HL-60 (cell line): ENCODE results near the gene CLRN3.

ENCODE experiments used
- DNase-seq, 2 experiments: peaks; one replicate each; pipeline ENCODE4 v3.0.0-alpha.2; 2010 to 2020; ENCODE audit warnings: low read depth in 1 of 2, low spot score in 1 of 2
- H3K27ac ChIP-seq: fragments of 250-450 bp; sonication (Bioruptor Pico); replicated peaks from 2 replicates; pipeline ENCODE4 v1.5.1; 2020; ENCODE audit warnings: mild to moderate bottlenecking, moderate library complexity
- H3K27me3 ChIP-seq: fragments of 250-450 bp; sonication (Bioruptor Pico); 2 replicates; pipeline ENCODE4 v1.5.1; 2021; ENCODE audit warnings: mild to moderate bottlenecking, moderate library complexity; ENCODE audit not compliant: insufficient read depth, poor library complexity, severe bottlenecking
- H3K4me3 ChIP-seq: replicated peaks from 2 replicates; pipeline ENCODE4 v1.5.1; 2011; ENCODE audit warnings: mild to moderate bottlenecking, control low read depth, low read length; ENCODE audit not compliant: insufficient read depth
- CTCF ChIP-seq: IDR thresholded peaks from one replicate; pipeline ENCODE4 v1.5.1; 2011; ENCODE audit warnings: low read length, control low read depth, inconsistent platforms; ENCODE audit not compliant: insufficient read depth
- GABPA ChIP-seq: IDR thresholded peaks from 2 replicates; pipeline ENCODE4 v1.6.1; 2012; ENCODE audit warnings: low read depth
- POLR2AphosphoS5 ChIP-seq: IDR thresholded peaks from 2 replicates; pipeline ENCODE4 v1.6.1; 2012; ENCODE audit warnings: low read depth
- REST ChIP-seq: IDR thresholded peaks from 2 replicates; pipeline ENCODE4 v1.6.1; 2012; ENCODE audit warnings: low read depth; ENCODE audit not compliant: insufficient replicate concordance
- SPI1 ChIP-seq: IDR thresholded peaks from 2 replicates; pipeline ENCODE4 v1.6.1; 2012; ENCODE audit warnings: low read depth, mild to moderate bottlenecking, borderline replicate concordance

CLRN3 gene

GRCh38 chr10:127905001-127905847, 12.5 kb upstream of the CLRN3 start:
- peaks cover 10% of the 10 kb centered on the region for H3K27me3 ChIP-seq
- DNase-seq: no peak
- H3K27ac ChIP-seq: no peak overlapping the region
- TF ChIP-seq GABPA (no peak), SPI1 (no peak), REST (no peak), CTCF (no peak), POLR2AphosphoS5 (no peak)
- no peak overlapping the region for H3K4me3 ChIP-seq

GRCh38 chr10:127904311-127905000, 11.7 kb upstream of the CLRN3 start:
- Histone ChIP-seq H3K27me3 (peaks cover 10% of the 10 kb centered on the region), H3K27ac (no peak overlapping the region), H3K4me3 (no peak overlapping the region)
- TF ChIP-seq CTCF (no peak), SPI1 (no peak), POLR2AphosphoS5 (no peak), REST (no peak), GABPA (no peak)
- no peak for DNase-seq

GRCh38 chr10:127903789-127904188, 11.0 kb upstream of the CLRN3 start:
- H3K4me3 ChIP-seq: no peak overlapping the region
- H3K27me3 ChIP-seq: peaks cover 8% of the 10 kb centered on the region
- no peak for DNase-seq
- H3K27ac ChIP-seq: no peak overlapping the region
- no peak for TF ChIP-seq REST
- TF ChIP-seq SPI1: no peak
- no peak for TF ChIP-seq POLR2AphosphoS5
- no peak for TF ChIP-seq CTCF
- TF ChIP-seq GABPA: no peak
